SK-N-SH treated with all-trans-retinoic acid at 6 μM for 48 hours (cell line): Measurements from ENCODE around the gene ULBP3.
"Not testable (repeated sequence)": the region's sequence is repeated elsewhere in the genome, so short reads cannot be mapped to it uniquely, and the experiment has no call there.

ENCODE experiments used
- BACH2 ChIP-seq: fragments of 250-450 bp; sonication (Bioruptor Pico); IDR thresholded peaks from 2 replicates; pipeline ENCODE4 v1.9.0; 2021; ENCODE audit warnings: mild to moderate bottlenecking, borderline replicate concordance
- OSR1 ChIP-seq: fragments of 250-450 bp; sonication (Bioruptor Pico); IDR thresholded peaks from 2 replicates; pipeline ENCODE4 v1.8.0; 2022; ENCODE audit warnings: moderate library complexity, mild to moderate bottlenecking, inconsistent platforms
- PPARA ChIP-seq: fragments of 250-450 bp; sonication (Bioruptor Pico); IDR thresholded peaks from 2 replicates; pipeline ENCODE4 v1.5.0; 2020; ENCODE audit warnings: mild to moderate bottlenecking, borderline replicate concordance
- RARB ChIP-seq: fragments of 250-450 bp; sonication (Bioruptor Pico); IDR thresholded peaks from 2 replicates; pipeline ENCODE4 v1.8.0; 2021; ENCODE audit warnings: mild to moderate bottlenecking, moderate library complexity
- SNAI2 ChIP-seq: fragments of 250-450 bp; sonication (Bioruptor Pico); IDR thresholded peaks from 2 replicates; pipeline ENCODE4 v1.5.0; 2020; ENCODE audit warnings: mild to moderate bottlenecking, moderate library complexity
- TCF4 ChIP-seq: fragments of 250-450 bp; sonication (Bioruptor Pico); IDR thresholded peaks from 2 replicates; pipeline ENCODE4 v1.8.0; 2021; ENCODE audit warnings: mild to moderate bottlenecking, moderate library complexity, borderline replicate concordance
- ZFP3 ChIP-seq: fragments of 250-450 bp; sonication (Bioruptor Pico); IDR thresholded peaks from 2 replicates; pipeline ENCODE4 v1.5.0; 2020; ENCODE audit warnings: mild to moderate bottlenecking, moderate library complexity
- ZFP30 ChIP-seq: fragments of 450-650 bp; formaldehyde crosslinking; IDR thresholded peaks from 2 replicates; pipeline ENCODE4 v1.5.0; 2022; ENCODE audit warnings: mild to moderate bottlenecking, moderate library complexity
- ZNF70 ChIP-seq: fragments of 450-650 bp; formaldehyde crosslinking; IDR thresholded peaks from 2 replicates; pipeline ENCODE4 v1.5.0; 2020; ENCODE audit warnings: mild to moderate bottlenecking, moderate library complexity
- TF ChIP-seq, protein P1 (sequence below): fragments of 250-450 bp; sonication (Bioruptor Pico); IDR thresholded peaks from 2 replicates; pipeline ENCODE4 v1.5.1; 2020; ENCODE audit warnings: low read depth, mild to moderate bottlenecking, moderate library complexity
- TF ChIP-seq, protein P2 (sequence below): fragments of 250-450 bp; sonication (Bioruptor Pico); IDR thresholded peaks from 2 replicates; pipeline ENCODE4 v1.5.1; 2021; ENCODE audit warnings: mild to moderate bottlenecking, moderate library complexity
- TF ChIP-seq, protein P3 (sequence below): fragments of 250-450 bp; sonication (Bioruptor Pico); IDR thresholded peaks from 2 replicates; pipeline ENCODE4 v1.8.0; 2020; ENCODE audit warnings: mild to moderate bottlenecking, moderate library complexity, borderline replicate concordance

DNA sequence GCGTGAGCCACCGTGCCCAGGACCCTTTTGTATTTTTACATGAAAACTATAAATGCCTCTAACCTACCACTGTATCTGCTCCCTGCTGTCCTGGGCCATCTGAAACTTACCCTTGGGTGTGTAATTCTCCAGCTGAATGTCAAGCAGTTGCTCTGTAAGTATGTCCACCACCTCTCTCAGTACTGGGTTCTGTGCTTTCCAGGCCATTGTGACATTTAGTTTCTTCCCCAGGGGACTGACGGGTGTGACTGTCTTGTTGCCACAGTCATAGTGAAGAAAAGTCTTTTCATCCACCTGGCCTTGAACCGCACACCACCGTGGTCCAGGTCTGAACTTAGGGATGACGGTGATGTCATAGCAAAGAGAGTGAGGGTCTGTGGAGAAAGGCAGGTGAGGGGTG lies 47.1 kb downstream of the ULBP3 start:
- not testable (repeated sequence) for TF ChIP-seq ZFP3 (CRISPR knock-in tag); SNAI2 (CRISPR knock-in tag); ZNF70 (CRISPR knock-in tag); ZFP30 (CRISPR knock-in tag); RARB; OSR1 (CRISPR knock-in tag); BACH2; PPARA (CRISPR knock-in tag); TCF4 (CRISPR knock-in tag)
- TF ChIP-seq, protein P1, sequence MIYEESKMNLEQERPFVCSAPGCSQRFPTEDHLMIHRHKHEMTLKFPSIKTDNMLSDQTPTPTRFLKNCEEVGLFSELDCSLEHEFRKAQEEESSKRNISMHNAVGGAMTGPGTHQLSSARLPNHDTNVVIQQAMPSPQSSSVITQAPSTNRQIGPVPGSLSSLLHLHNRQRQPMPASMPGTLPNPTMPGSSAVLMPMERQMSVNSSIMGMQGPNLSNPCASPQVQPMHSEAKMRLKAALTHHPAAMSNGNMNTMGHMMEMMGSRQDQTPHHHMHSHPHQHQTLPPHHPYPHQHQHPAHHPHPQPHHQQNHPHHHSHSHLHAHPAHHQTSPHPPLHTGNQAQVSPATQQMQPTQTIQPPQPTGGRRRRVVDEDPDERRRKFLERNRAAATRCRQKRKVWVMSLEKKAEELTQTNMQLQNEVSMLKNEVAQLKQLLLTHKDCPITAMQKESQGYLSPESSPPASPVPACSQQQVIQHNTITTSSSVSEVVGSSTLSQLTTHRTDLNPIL (CRISPR knock-in tag), result not testable (repeated sequence)
- TF ChIP-seq, protein P2, sequence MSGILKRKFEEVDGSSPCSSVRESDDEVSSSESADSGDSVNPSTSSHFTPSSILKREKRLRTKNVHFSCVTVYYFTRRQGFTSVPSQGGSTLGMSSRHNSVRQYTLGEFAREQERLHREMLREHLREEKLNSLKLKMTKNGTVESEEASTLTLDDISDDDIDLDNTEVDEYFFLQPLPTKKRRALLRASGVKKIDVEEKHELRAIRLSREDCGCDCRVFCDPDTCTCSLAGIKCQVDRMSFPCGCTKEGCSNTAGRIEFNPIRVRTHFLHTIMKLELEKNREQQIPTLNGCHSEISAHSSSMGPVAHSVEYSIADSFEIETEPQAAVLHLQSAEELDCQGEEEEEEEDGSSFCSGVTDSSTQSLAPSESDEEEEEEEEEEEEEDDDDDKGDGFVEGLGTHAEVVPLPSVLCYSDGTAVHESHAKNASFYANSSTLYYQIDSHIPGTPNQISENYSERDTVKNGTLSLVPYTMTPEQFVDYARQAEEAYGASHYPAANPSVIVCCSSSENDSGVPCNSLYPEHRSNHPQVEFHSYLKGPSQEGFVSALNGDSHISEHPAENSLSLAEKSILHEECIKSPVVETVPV (CRISPR knock-in tag), result not testable (repeated sequence)
- TF ChIP-seq, protein P3, sequence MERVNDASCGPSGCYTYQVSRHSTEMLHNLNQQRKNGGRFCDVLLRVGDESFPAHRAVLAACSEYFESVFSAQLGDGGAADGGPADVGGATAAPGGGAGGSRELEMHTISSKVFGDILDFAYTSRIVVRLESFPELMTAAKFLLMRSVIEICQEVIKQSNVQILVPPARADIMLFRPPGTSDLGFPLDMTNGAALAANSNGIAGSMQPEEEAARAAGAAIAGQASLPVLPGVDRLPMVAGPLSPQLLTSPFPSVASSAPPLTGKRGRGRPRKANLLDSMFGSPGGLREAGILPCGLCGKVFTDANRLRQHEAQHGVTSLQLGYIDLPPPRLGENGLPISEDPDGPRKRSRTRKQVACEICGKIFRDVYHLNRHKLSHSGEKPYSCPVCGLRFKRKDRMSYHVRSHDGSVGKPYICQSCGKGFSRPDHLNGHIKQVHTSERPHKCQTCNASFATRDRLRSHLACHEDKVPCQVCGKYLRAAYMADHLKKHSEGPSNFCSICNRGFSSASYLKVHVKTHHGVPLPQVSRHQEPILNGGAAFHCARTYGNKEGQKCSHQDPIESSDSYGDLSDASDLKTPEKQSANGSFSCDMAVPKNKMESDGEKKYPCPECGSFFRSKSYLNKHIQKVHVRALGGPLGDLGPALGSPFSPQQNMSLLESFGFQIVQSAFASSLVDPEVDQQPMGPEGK (CRISPR knock-in tag), result not testable (repeated sequence)
